A673 (cell line): ENCODE data around the gene TSHZ2.

Experiments
- CTCF ChIP-seq: fragments of 300-800, 200-600 bp; sonication (generic); conservative IDR thresholded peaks from 2 replicates; pipeline ENCODE4 v1.5.1; 2017; ENCODE audit warnings: low read depth, mild to moderate bottlenecking, antibody characterized with exemption, low read length, moderate library complexity, mixed read lengths
- EZH2 ChIP-seq: fragments of 200-600 bp; sonication (generic); IDR thresholded peaks from 2 replicates; pipeline ENCODE4 v1.6.1; 2017; ENCODE audit warnings: borderline replicate concordance, low read depth, mild to moderate bottlenecking, mixed read lengths, antibody characterized with exemption, low read length; ENCODE audit not compliant: poor library complexity, severe bottlenecking

GRCh38 chr20:53011640-53012039 lies 39.5 kb downstream of the TSHZ2 start:
- no peak for TF ChIP-seq CTCF
- no peak for TF ChIP-seq EZH2
